Measurements from ENCODE around the gene DUOXA1.
"Not testable (repeated sequence)": the region's sequence is repeated elsewhere in the genome, so short reads cannot be mapped to it uniquely, and the experiment has no call there.

Gene DUOXA1

GRCh38 chr15:45087513-45087912 lies 42.2 kb downstream of the DUOXA1 start:
- DNase-seq = no peak

- DNase-seq = no peak
These were observed 45.5 kb downstream of the DUOXA1 start for GRCh38 chr15:45084163-45084562.

GRCh38 chr15:45083223-45083622 lies 46.5 kb downstream of the DUOXA1 start:
- DNase-seq = no peak

- DNase-seq = not testable (repeated sequence)
These were observed 47.3 kb downstream of the DUOXA1 start for GRCh38 chr15:45082412-45082811.

GRCh38 chr15:45080593-45080992 lies 49.1 kb downstream of the DUOXA1 start:
- not testable (repeated sequence) for DNase-seq

GRCh38 chr15:45079628-45080246 lies 49.9 kb downstream of the DUOXA1 start:
- not testable (repeated sequence) for DNase-seq

- not testable (repeated sequence) for DNase-seq
These were observed 50.5 kb downstream of the DUOXA1 start for GRCh38 chr15:45079201-45079600.

- DNase-seq = not testable (repeated sequence)
These were observed 52.3 kb downstream of the DUOXA1 start for GRCh38 chr15:45077391-45077790.

GRCh38 chr15:45075440-45076320 lies 54.0 kb downstream of the DUOXA1 start:
- DNase-seq = not testable (repeated sequence)

- DNase-seq = not testable (repeated sequence)
These were observed 56.1 kb downstream of the DUOXA1 start for GRCh38 chr15:45073602-45074001.

- DNase-seq = not testable (repeated sequence)
These were observed 59.7 kb downstream of the DUOXA1 start for GRCh38 chr15:45069942-45070360.

All from CD4-positive, alpha-beta T cell treated with Interleukin-4 for 1 hour (primary cell).